ENCODE data around the gene NR2F2.

DNA sequence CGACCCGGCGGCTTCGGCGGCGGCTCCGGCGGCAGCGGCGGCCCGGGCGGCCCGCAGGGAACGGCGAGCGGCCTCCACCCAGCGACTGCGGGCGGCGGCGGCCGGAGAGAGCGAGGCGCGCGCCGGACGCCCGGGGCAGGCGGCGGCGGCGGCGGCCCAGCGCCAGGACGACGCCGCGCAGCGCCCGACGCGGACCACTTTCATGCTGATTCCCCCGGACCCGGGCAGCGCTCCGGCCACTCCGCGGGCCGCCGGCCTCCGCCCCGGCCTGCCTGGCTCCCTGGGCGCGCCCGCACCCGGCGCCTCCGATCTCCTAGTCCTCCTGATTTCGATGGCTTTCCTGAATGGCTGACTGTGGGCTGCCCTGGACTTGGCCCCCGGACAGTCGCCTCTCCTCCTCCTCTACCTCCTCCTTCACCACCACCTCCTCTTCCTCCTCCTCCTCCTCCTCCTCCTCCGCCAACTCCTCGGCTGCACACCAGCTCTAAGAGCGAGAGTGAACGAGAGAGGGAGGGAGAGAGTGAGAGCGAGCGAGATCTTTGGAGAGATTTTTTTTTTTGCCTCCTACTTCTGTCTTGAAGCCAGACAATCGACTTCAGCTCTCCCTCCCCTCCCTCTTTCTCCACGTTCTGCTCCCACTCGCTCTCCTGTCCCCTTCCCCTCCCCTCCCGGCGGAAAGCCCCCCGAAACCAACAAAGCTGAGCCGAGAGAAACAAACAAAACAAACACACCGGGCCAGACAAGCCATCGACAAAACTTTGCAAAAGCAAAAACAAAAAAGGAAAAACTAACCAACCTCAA, 844 bp downstream of the NR2F2 start:
- TF ChIP-seq, protein P1, sequence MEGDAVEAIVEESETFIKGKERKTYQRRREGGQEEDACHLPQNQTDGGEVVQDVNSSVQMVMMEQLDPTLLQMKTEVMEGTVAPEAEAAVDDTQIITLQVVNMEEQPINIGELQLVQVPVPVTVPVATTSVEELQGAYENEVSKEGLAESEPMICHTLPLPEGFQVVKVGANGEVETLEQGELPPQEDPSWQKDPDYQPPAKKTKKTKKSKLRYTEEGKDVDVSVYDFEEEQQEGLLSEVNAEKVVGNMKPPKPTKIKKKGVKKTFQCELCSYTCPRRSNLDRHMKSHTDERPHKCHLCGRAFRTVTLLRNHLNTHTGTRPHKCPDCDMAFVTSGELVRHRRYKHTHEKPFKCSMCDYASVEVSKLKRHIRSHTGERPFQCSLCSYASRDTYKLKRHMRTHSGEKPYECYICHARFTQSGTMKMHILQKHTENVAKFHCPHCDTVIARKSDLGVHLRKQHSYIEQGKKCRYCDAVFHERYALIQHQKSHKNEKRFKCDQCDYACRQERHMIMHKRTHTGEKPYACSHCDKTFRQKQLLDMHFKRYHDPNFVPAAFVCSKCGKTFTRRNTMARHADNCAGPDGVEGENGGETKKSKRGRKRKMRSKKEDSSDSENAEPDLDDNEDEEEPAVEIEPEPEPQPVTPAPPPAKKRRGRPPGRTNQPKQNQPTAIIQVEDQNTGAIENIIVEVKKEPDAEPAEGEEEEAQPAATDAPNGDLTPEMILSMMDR (IDR thresholded peaks at IDR 0.05) = no peak
- no peak for TF ChIP-seq EZH2 (IDR thresholded peaks at IDR 0.05; ENCODE audit: borderline replicate concordance, insufficient read depth, low read depth, low read length, poor library complexity, severe bottlenecking)
